Ascending aorta (tissue), 2 donors: ENCODE measurements around the gene CTNND2. TPM values are rescaled to one million over a fixed set of nuclear protein-coding genes. Genes with fewer than 3 reads are reported as not detected.

Experiments used
- DNase-seq, 2 donors: peaks; one replicate each; pipeline ENCODE4 v3.0.0-alpha.2; 2019; ENCODE audit warnings: low spot score in 2 of 2
- H3K27ac ChIP-seq, 2 donors: fragments of 200-600 bp; sonication (generic); one replicate each; pipeline ENCODE4 v1.5.1; 2016 to 2017; ENCODE audit warnings: mild to moderate bottlenecking in 1 of 2
- H3K27me3 ChIP-seq: fragments of 200-600 bp; sonication (generic); one replicate; pipeline ENCODE4 v1.5.1; 2017
- H3K36me3 ChIP-seq, 2 donors: fragments of 200-600 bp; sonication (generic); one replicate each; pipeline ENCODE4 v1.5.1; 2016
- H3K4me1 ChIP-seq, 2 donors: fragments of 200-600 bp; sonication (generic); one replicate each; pipeline ENCODE4 v1.5.1; 2016 to 2017; ENCODE audit warnings: mild to moderate bottlenecking in 1 of 2
- H3K4me3 ChIP-seq, 2 donors: fragments of 200-600 bp; sonication (generic); one replicate each; pipeline ENCODE4 v1.5.1; 2016 to 2017; ENCODE audit warnings: mild to moderate bottlenecking in 1 of 2
- H3K9me3 ChIP-seq, 2 donors: fragments of 200-600 bp; sonication (generic); one replicate each; pipeline ENCODE4 v1.5.1; 2016
- CTCF ChIP-seq, 3 experiments: fragments of 200-600 bp in 2 of 3; fragments of 450-650 bp in 1 of 3; sonication (generic) in 2 of 3; IDR thresholded peaks; one replicate each; pipeline ENCODE4 v1.5.1; 2016 to 2019; ENCODE audit warnings: antibody characterized with exemption in 3 of 3, mild to moderate bottlenecking in 1 of 3, moderate library complexity in 1 of 3
- intact Hi-C: fragments of 100-400 bp; cut with DNase I; formaldehyde crosslinking; loops from one replicate; pipeline ENCODE4 v1.15.1; 2023
- total RNA-seq: library from RNA; depleted of rRNA; stranded (reverse); fragments of >200 nt; gene quantifications from one replicate; pipeline ENCODE4 v1.1.0, GENCODE V29; 2016

CTNND2 gene
- total RNA-seq, 1 donor from 2014 or later: 0.11 TPM

GRCh38 chr5:11574787-11575186 lies 329.5 kb downstream of the CTNND2 start:
- no peak for DNase-seq
- intact Hi-C loops: no loop called here
- Histone ChIP-seq H3K9me3 (no peaks in the 10 kb centered on the region), H3K27ac (no peak overlapping the region), H3K27me3 (no peaks in the 10 kb centered on the region), H3K4me3 (no peak overlapping the region), H3K36me3 (no peaks in the 10 kb centered on the region), H3K4me1 (no peaks in the 10 kb centered on the region)
- TF ChIP-seq CTCF (IDR thresholded peaks at IDR 0.05): no peak

GRCh38 chr5:11573140-11573992 lies 330.9 kb downstream of the CTNND2 start:
- no peaks in the 10 kb centered on the region for H3K4me1 ChIP-seq

GRCh38 chr5:11564706-11565105 lies 339.5 kb downstream of the CTNND2 start:
- Histone ChIP-seq H3K4me1 (no peaks in the 10 kb centered on the region), H3K9me3 (no peaks in the 10 kb centered on the region), H3K27me3 (no peaks in the 10 kb centered on the region), H3K36me3 (no peaks in the 10 kb centered on the region), H3K4me3 (no peak overlapping the region), H3K27ac (no peak overlapping the region)
- DNase-seq: no peak
- intact Hi-C loops: no loop called here
- no peak for TF ChIP-seq CTCF (IDR thresholded peaks at IDR 0.05)

More at GRCh38 chr5:11573140-11573992, 330.9 kb downstream of the CTNND2 start:
- no peaks in the 10 kb centered on the region for H3K36me3 ChIP-seq
- intact Hi-C loops: no loop called here
- no peak overlapping the region for H3K4me3 ChIP-seq
- H3K27ac ChIP-seq: no peak overlapping the region
- no peak for TF ChIP-seq CTCF (IDR thresholded peaks at IDR 0.05)
- H3K9me3 ChIP-seq: no peaks in the 10 kb centered on the region
- no peaks in the 10 kb centered on the region for H3K27me3 ChIP-seq
- no peak for DNase-seq

GRCh38 chr5:11563822-11564221 lies 340.4 kb downstream of the CTNND2 start:
- Histone ChIP-seq H3K27ac (no peak overlapping the region), H3K4me3 (no peak overlapping the region), H3K9me3 (no peaks in the 10 kb centered on the region), H3K36me3 (no peaks in the 10 kb centered on the region), H3K27me3 (no peaks in the 10 kb centered on the region), H3K4me1 (no peaks in the 10 kb centered on the region)
- intact Hi-C loops: no loop called here
- no peak for TF ChIP-seq CTCF (IDR thresholded peaks at IDR 0.05)
- DNase-seq: no peak

GRCh38 chr5:11560915-11561697 lies 343.1 kb downstream of the CTNND2 start:
- Histone ChIP-seq H3K27ac (no peak overlapping the region), H3K27me3 (no peaks in the 10 kb centered on the region), H3K36me3 (no peaks in the 10 kb centered on the region), H3K9me3 (no peaks in the 10 kb centered on the region), H3K4me1 (no peaks in the 10 kb centered on the region), H3K4me3 (no peak overlapping the region)
- intact Hi-C loops: no loop called here
- DNase-seq: no peak
- no peak for TF ChIP-seq CTCF (IDR thresholded peaks at IDR 0.05)
